GM12873 (cell line): Measurements from ENCODE around the gene PPARA.

ENCODE experiments used
- TF ChIP-seq, protein P1 (sequence below): IDR thresholded peaks from 2 replicates; pipeline ENCODE4 v1.5.1; 2012; ENCODE audit warnings: low read depth, mild to moderate bottlenecking, moderate library complexity, low read length, control low read depth; ENCODE audit not compliant: insufficient read depth; ENCODE audit errors: missing control alignments

The PPARA gene

GRCh38 chr22:46145896-46146295 lies 4.4 kb upstream of the PPARA start:
- TF ChIP-seq, protein P1, sequence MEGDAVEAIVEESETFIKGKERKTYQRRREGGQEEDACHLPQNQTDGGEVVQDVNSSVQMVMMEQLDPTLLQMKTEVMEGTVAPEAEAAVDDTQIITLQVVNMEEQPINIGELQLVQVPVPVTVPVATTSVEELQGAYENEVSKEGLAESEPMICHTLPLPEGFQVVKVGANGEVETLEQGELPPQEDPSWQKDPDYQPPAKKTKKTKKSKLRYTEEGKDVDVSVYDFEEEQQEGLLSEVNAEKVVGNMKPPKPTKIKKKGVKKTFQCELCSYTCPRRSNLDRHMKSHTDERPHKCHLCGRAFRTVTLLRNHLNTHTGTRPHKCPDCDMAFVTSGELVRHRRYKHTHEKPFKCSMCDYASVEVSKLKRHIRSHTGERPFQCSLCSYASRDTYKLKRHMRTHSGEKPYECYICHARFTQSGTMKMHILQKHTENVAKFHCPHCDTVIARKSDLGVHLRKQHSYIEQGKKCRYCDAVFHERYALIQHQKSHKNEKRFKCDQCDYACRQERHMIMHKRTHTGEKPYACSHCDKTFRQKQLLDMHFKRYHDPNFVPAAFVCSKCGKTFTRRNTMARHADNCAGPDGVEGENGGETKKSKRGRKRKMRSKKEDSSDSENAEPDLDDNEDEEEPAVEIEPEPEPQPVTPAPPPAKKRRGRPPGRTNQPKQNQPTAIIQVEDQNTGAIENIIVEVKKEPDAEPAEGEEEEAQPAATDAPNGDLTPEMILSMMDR = no peak

- TF ChIP-seq, protein P1 = no peak
These were observed 4.0 kb upstream of the PPARA start for GRCh38 chr22:46146329-46146728.

DNA sequence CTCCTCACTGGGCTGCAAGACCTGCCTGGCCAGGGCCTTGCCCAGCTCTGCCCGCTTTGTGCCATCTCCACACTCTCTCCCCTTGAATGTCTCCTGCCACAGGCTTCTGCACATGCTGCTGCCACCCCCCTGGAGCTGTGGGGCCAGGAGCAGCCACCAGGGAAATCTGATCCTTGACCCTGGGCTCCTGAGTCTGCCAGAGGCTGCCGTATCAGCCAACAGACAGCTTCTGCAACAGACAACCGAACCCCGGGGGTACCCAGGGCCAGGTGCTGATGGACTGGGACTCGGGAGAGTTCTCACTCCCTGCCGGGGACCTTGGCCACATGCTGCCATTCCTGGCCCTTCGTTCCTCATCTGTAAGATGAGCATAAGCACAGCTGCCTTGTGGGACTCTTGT lies 3.3 kb upstream of the PPARA start:
- TF ChIP-seq, protein P1 = no peak

DNA sequence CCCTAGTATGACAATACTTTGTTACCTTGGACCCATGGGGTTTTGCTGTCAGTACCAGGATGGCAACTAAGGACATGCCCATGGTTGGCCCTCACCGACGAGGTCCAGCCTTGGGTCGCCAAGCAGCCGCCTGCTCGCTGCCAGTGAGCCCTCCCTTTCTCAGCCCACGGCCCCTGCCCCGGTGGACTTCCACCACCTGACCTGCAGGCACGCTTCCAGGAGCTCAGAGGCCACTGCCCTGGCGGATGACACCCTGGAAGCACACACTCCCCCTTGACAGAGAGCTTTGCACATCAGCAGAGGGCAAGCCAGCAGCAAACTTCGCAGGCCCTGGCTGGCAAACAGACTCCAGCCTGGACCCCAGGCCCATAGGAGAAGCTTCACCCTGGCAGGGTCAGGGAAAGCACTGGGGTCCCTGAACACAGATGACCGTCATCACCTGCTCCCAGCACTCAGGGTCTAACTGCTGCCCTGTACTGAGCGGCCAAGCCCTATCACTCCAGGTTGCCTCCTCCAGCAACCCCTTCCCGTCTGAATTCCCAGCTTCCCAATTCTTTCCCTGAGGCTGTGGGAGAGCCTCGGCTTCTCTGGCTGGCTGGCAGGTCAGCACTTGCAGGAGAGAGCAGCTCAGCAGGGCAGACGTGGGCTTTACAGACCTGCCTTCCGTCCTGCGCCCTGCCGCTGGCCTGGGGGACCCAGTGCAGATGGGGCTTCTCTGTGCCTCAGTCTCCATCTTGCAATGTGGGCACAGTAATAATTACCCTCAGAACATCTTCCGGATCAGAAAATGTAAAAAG lies 2.7 kb upstream of the PPARA start:
- TF ChIP-seq, protein P1 = no peak

GRCh38 chr22:46148336-46148735 lies 2.0 kb upstream of the PPARA start:
- TF ChIP-seq, protein P1 = no peak

GRCh38 chr22:46148816-46149511 lies 1.4 kb upstream of the PPARA start:
- TF ChIP-seq, protein P1 = no peak

- TF ChIP-seq, protein P1 = no peak
These were observed 753 bp upstream of the PPARA start for GRCh38 chr22:46149512-46150033.
